Esophagus squamous epithelium (tissue), 4 donors: ENCODE data around the gene CLDN19.

ENCODE experiments used
- POLR2A ChIP-seq, 4 donors: fragments of 450-650 bp; IDR thresholded peaks; one replicate each; pipeline ENCODE4 v1.6.1; 2017; ENCODE audit warnings: antibody characterized with exemption in 4 of 4, mild to moderate bottlenecking in 4 of 4, moderate library complexity in 3 of 4
- TF ChIP-seq, protein P1 (sequence below), 6 experiments: fragments of 450-650 bp in 4 of 6; fragments of 200-600 bp in 2 of 6; sonication (generic) in 2 of 6; IDR thresholded peaks; one replicate each; pipeline ENCODE4 v1.5.1; 2016 to 2019; ENCODE audit warnings: antibody characterized with exemption in 6 of 6, mild to moderate bottlenecking in 4 of 6, moderate library complexity in 4 of 6

DNA sequence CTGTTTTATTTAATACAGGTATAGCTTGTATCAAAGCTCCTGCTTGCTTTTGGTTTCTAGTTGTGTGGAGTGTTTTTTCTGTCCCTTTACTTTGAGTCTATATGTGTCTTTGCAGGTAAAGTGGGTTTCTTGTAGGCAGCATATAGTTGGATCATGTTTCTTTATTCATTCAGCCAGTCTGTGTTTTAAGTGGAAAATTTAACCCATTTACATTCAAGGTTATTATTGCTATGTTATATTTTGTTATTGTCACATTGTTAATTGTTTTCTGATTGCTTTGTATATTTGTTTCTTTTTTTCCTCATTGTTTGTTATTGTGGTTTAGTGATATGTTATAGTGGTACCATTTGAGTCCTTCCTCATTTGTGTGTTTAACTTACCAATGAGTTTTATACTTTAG, 26.7 kb downstream of the CLDN19 start:
- TF ChIP-seq, protein P1, sequence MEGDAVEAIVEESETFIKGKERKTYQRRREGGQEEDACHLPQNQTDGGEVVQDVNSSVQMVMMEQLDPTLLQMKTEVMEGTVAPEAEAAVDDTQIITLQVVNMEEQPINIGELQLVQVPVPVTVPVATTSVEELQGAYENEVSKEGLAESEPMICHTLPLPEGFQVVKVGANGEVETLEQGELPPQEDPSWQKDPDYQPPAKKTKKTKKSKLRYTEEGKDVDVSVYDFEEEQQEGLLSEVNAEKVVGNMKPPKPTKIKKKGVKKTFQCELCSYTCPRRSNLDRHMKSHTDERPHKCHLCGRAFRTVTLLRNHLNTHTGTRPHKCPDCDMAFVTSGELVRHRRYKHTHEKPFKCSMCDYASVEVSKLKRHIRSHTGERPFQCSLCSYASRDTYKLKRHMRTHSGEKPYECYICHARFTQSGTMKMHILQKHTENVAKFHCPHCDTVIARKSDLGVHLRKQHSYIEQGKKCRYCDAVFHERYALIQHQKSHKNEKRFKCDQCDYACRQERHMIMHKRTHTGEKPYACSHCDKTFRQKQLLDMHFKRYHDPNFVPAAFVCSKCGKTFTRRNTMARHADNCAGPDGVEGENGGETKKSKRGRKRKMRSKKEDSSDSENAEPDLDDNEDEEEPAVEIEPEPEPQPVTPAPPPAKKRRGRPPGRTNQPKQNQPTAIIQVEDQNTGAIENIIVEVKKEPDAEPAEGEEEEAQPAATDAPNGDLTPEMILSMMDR (IDR thresholded peaks at IDR 0.05) = no peak
- no peak for TF ChIP-seq POLR2A (IDR thresholded peaks at IDR 0.05)
